Measurements from ENCODE around the gene COLEC12.

COLEC12 gene

DNA sequence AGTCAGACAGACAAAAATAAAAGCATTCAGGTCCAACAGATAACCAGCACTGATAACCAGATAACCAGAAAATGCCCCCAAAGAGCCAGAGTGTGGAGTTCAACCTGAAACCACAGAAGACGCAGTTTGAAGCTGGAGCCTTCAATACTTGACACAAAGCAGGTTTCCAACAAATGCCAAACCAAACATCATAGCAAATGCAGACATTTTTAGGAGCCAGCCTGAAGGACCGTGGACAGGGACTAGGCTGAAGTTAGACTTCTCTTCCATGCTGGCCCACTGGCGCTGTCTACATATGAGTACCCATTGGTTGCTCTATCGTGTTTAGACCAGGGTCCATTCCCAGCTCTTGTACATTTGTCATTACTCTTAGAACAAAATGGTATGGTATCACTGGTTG is 9.9 kb downstream of the COLEC12 start:
- in situ Hi-C loops (cut with HindIII; ENCODE audit: low sequenced_read_pairs), result no loop called here
- TF ChIP-seq, protein P1, sequence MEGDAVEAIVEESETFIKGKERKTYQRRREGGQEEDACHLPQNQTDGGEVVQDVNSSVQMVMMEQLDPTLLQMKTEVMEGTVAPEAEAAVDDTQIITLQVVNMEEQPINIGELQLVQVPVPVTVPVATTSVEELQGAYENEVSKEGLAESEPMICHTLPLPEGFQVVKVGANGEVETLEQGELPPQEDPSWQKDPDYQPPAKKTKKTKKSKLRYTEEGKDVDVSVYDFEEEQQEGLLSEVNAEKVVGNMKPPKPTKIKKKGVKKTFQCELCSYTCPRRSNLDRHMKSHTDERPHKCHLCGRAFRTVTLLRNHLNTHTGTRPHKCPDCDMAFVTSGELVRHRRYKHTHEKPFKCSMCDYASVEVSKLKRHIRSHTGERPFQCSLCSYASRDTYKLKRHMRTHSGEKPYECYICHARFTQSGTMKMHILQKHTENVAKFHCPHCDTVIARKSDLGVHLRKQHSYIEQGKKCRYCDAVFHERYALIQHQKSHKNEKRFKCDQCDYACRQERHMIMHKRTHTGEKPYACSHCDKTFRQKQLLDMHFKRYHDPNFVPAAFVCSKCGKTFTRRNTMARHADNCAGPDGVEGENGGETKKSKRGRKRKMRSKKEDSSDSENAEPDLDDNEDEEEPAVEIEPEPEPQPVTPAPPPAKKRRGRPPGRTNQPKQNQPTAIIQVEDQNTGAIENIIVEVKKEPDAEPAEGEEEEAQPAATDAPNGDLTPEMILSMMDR (IDR thresholded peaks at IDR 0.05; ENCODE audit: low read depth, low read length), result no peak
- H3K4me3 ChIP-seq (ENCODE audit: low read depth, low read length), result no peak overlapping the region
- no peak for DNase-seq (ENCODE audit: low read depth, low spot score)

DNA sequence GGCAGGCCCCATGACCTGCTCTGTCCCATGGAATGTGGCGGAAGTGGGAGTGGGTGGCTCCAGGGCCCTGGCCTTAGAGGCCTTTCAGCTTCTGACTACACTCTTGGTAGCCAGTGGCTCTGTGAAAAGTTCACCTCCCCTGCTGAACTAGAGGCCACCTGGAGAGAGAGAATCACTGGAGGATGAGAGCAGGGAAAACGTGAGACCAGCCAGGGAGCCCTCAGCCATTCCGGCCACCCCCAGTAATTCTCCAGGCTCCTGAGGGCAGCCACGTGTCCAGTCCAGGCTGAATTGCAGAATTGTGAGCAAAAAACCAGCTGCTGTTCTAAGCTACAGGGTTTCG is 10.5 kb downstream of the COLEC12 start:
- DNase-seq (ENCODE audit: low read depth, low spot score), result no peak
- TF ChIP-seq, protein P1 (IDR thresholded peaks at IDR 0.05; ENCODE audit: low read depth, low read length), result no peak
- H3K4me3 ChIP-seq (ENCODE audit: low read depth, low read length), result no peak overlapping the region
- in situ Hi-C loops (cut with HindIII; ENCODE audit: low sequenced_read_pairs), result no loop called here

GRCh38 chr18:489244-490023 is 11.1 kb downstream of the COLEC12 start:
- in situ Hi-C loops (cut with HindIII; ENCODE audit: low sequenced_read_pairs), result no loop called here
- DNase-seq (ENCODE audit: low read depth, low spot score), result peak; percentile 57
- H3K4me3 ChIP-seq (ENCODE audit: low read depth, low read length), result no peak overlapping the region
- TF ChIP-seq, protein P1 (IDR thresholded peaks at IDR 0.05; ENCODE audit: low read depth, low read length), result no peak

DNA sequence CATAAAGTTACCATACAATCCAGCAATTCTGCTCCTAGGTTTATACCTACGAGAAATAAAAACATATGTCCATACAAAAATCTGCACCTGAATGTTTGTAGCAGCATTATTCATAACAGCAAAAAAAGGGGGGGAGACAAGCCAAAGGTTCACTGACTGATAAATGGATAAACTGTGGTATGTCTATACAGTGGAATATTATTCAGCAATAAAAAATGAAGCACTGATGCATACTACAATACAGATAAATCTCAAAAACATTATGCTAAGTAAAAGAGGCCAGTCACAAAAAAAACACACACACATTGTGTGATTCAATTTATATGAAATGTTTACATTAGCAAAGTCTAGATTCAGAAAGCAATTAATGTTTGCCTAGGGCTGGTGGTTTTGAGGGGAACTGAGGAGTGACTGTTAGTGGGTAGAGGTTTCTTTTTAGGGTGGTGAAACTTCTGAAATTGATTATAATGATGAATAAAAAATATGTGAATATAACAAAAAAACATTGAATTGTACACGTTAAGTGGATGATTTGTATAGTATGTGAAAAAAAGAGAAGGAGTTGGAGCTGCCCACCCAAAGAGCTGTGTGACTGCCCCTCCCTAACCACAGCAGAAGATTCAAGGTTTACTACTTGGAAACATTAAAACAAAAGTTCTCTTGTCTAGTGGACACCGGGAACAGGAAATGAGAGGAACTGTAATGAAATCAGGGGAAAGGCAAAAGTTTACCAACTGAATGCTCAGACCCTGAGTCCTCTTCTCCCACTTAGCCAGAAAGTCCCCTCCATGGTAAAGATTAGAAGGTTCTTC is 13.4 kb downstream of the COLEC12 start:
- peak; percentile 25 for DNase-seq (ENCODE audit: low read depth, low spot score)
- H3K4me3 ChIP-seq (ENCODE audit: low read depth, low read length), result no peak overlapping the region
- in situ Hi-C loops (cut with HindIII; ENCODE audit: low sequenced_read_pairs), result no loop called here
- TF ChIP-seq, protein P1 (IDR thresholded peaks at IDR 0.05; ENCODE audit: low read depth, low read length), result no peak

DNA sequence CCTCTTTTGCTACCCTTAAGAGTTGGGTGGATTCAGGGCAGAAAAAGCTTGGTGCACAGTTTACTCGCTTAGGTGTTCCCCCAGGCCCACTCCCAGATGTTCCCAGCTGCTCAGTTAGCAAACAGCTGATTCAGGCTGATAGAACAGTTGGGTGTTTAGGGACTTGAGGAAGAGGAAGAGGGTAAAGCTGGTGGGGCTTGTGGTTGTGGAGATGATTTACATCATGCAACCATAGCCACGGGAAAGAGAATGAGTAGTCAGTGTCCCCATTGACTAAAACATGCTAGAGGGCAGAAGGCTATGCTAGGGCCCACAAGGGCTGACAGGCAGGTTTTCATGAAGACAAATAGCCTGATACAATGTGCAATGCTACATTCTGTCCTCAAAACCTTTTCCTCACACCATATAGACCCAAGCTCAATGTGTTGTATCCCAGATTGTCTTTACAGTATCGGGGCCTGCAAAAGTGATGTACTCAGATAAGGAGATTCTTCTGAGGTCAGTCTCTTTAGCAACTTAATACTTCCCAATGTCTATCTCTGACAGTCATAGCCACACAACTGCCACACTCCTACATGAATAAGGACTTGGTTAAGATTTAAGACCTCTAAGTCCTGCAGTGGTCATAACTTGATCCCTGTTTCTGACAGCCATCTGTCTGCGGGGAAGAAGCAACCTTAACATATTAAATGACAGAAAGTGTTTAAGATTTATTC is 15.6 kb downstream of the COLEC12 start:
- no peak overlapping the region for H3K4me3 ChIP-seq (ENCODE audit: low read depth, low read length)
- no peak for DNase-seq (ENCODE audit: low read depth, low spot score)
- TF ChIP-seq, protein P1 (IDR thresholded peaks at IDR 0.05; ENCODE audit: low read depth, low read length), result no peak
- in situ Hi-C loops (cut with HindIII; ENCODE audit: low sequenced_read_pairs), result no loop called here

DNA sequence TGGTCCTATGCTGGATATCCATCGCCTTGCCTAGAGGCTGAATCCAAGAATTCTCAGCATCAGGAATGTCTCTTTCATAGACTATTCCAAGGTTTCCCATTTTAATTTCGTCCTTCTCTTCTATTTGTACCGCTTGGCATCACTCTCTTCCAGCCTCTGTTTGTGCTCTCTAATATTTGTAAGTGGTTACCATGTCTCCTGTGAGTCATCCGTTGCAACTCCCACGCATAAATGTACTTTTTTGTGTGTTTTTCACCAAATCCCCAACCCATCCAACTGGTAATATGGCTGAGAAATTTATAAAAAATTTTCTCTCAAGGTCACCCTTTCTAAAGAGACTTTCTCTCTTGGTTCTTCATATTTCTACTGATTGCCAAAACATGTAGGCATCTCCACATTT is 21.8 kb downstream of the COLEC12 start:
- TF ChIP-seq, protein P1 (IDR thresholded peaks at IDR 0.05; ENCODE audit: low read depth, low read length), result no peak
- peak; percentile 71 for DNase-seq (ENCODE audit: low read depth, low spot score)
- in situ Hi-C loops (cut with HindIII; ENCODE audit: low sequenced_read_pairs), result no loop called here
- no peak overlapping the region for H3K4me3 ChIP-seq (ENCODE audit: low read depth, low read length)
